Stimulated activated CD4-positive, alpha-beta T cell treated with anti-CD3 and anti-CD28 coated beads, Interleukin-15, amount 100 ng/mL, for 24 hours (primary cell): ENCODE results near the gene FZD4.
"Not testable (repeated sequence)": the region's sequence is repeated elsewhere in the genome, so short reads cannot be mapped to it uniquely, and the experiment has no call there.

Source experiments
- DNase-seq: peaks from one replicate; pipeline ENCODE4 v3.0.0-alpha.2; 2020

FZD4 gene

GRCh38 chr11:86972734-86973133 lies 17.5 kb upstream of the FZD4 start:
- no peak for DNase-seq

GRCh38 chr11:86969258-86969657 lies 14.1 kb upstream of the FZD4 start:
- DNase-seq: no peak

GRCh38 chr11:86967601-86968000 lies 12.4 kb upstream of the FZD4 start:
- DNase-seq: not testable (repeated sequence)

GRCh38 chr11:86957976-86958646 lies 2.9 kb upstream of the FZD4 start:
- DNase-seq: no peak

GRCh38 chr11:86956905-86957195 lies 1.7 kb upstream of the FZD4 start:
- DNase-seq: no peak

GRCh38 chr11:86955111-86955360 lies 159 bp downstream of the FZD4 start:
- DNase-seq: no peak

- DNase-seq: peak; percentile 10
Observed at GRCh38 chr11:86954269-86955110, 705 bp downstream of the FZD4 start.

- no peak for DNase-seq
Observed at GRCh38 chr11:86952221-86952875, 2.8 kb downstream of the FZD4 start.

- DNase-seq: no peak
Observed at GRCh38 chr11:86951706-86952105, 3.5 kb downstream of the FZD4 start.

GRCh38 chr11:86950661-86950995 lies 4.6 kb downstream of the FZD4 start:
- DNase-seq: no peak

GRCh38 chr11:86949995-86950660 lies 5.1 kb downstream of the FZD4 start:
- DNase-seq: no peak

- no peak for DNase-seq
Observed at GRCh38 chr11:86948733-86949132, 6.5 kb downstream of the FZD4 start.

- DNase-seq: no peak
Observed at GRCh38 chr11:86947541-86947940, 7.7 kb downstream of the FZD4 start.

GRCh38 chr11:86943505-86943904 lies 11.7 kb downstream of the FZD4 start:
- DNase-seq: not testable (repeated sequence)

GRCh38 chr11:86941871-86942599 lies 13.2 kb downstream of the FZD4 start:
- DNase-seq: no peak

GRCh38 chr11:86941077-86941870 lies 13.9 kb downstream of the FZD4 start:
- DNase-seq: no peak

GRCh38 chr11:86940122-86940777 lies 14.9 kb downstream of the FZD4 start:
- DNase-seq: no peak

- DNase-seq: no peak
Observed at GRCh38 chr11:86938900-86939880, 16.0 kb downstream of the FZD4 start.

- DNase-seq: no peak
Observed at GRCh38 chr11:86938203-86938899, 16.8 kb downstream of the FZD4 start.
